HEK293 (cell line): ENCODE results near the gene SPHK1.

Source experiments
- CTCF ChIA-PET: fragments of 350-600 bp; formaldehyde crosslinking; extraction: SDS; loops from one replicate; lab custom pipeline; 2021; ENCODE audit warnings: antibody characterized with exemption; lab: Yijun Ruan, JAX
- POLR2A ChIA-PET: fragments of 300-600 bp; formaldehyde crosslinking; extraction: SDS; loops from one replicate; lab custom pipeline; 2020; ENCODE audit warnings: antibody characterized with exemption, inconsistent platforms; lab: Yijun Ruan, JAX
- H3K27ac ChIP-seq: fragments of 200-500 bp; sonication (Bioruptor generic); 2 replicates; pipeline ENCODE4 v1.5.1; 2014; ENCODE audit warnings: low read depth, low read length, control low read depth, inconsistent platforms; ENCODE audit errors: extremely low read depth
- H3K36me3 ChIP-seq, 2 experiments: fragments of 200-500 bp in 1 of 2; sonication (Bioruptor generic) in 1 of 2; 1 replicate in 1 of 2; 2 replicates in 1 of 2; pipeline ENCODE4 v1.5.1; 2014 to 2017; ENCODE audit warnings: inconsistent platforms in 2 of 2, low read length in 2 of 2; ENCODE audit not compliant: control insufficient read depth in 2 of 2, insufficient read depth in 1 of 2
- H3K4me1 ChIP-seq: fragments of 200-500 bp; sonication (Bioruptor generic); 2 replicates; pipeline ENCODE4 v1.5.1; 2014; ENCODE audit warnings: mild to moderate bottlenecking, low read length, inconsistent platforms; ENCODE audit not compliant: control insufficient read depth, insufficient read depth
- H3K4me3 ChIP-seq: 2 replicates; pipeline ENCODE4 v1.5.1; 2011; ENCODE audit warnings: low read depth, mild to moderate bottlenecking, control low read depth, low read length, moderate library complexity
- H3K9me3 ChIP-seq: fragments of 200-500 bp; sonication (Bioruptor generic); 2 replicates; pipeline ENCODE4 v1.5.1; 2014; ENCODE audit warnings: low read depth, low read length, inconsistent platforms; ENCODE audit not compliant: control insufficient read depth, insufficient read depth
- CTCF ChIP-seq: fragments of 450-650 bp; formaldehyde crosslinking; IDR thresholded peaks from 2 replicates; pipeline ENCODE4 v1.5.1; 2016; ENCODE audit warnings: missing biosample characterization, missing genetic modification characterization
- IKZF3 ChIP-seq: fragments of 450-650 bp; IDR thresholded peaks from 2 replicates; pipeline ENCODE4 v1.5.0; 2018; ENCODE audit warnings: missing biosample characterization, mild to moderate bottlenecking, missing genetic modification characterization, moderate library complexity
- PRDM2 ChIP-seq: fragments of 450-650 bp; formaldehyde crosslinking; IDR thresholded peaks from 2 replicates; pipeline ENCODE4 v1.5.1; 2016; ENCODE audit warnings: missing biosample characterization, missing genetic modification characterization, borderline replicate concordance
- SCRT1 ChIP-seq: fragments of 450-650 bp; formaldehyde crosslinking; IDR thresholded peaks from 2 replicates; pipeline ENCODE4 v1.5.1; 2016; ENCODE audit warnings: missing biosample characterization, missing genetic modification characterization, borderline replicate concordance
- SCRT2 ChIP-seq: fragments of 450-650 bp; formaldehyde crosslinking; IDR thresholded peaks from 2 replicates; pipeline ENCODE4 v1.5.1; 2016; ENCODE audit warnings: missing biosample characterization, missing genetic modification characterization
- SP7 ChIP-seq: fragments of 450-650 bp; formaldehyde crosslinking; IDR thresholded peaks from 2 replicates; pipeline ENCODE4 v1.5.1; 2016; ENCODE audit warnings: missing biosample characterization, missing genetic modification characterization
- TRIM28 ChIP-seq: IDR thresholded peaks from 2 replicates; pipeline ENCODE4 v1.6.1; 2011; ENCODE audit warnings: low read length, control low read depth, borderline replicate concordance
- ZBTB1 ChIP-seq: fragments of 450-650 bp; formaldehyde crosslinking; IDR thresholded peaks from 2 replicates; pipeline ENCODE4 v1.5.1; 2016; ENCODE audit warnings: missing biosample characterization, missing genetic modification characterization
- ZBTB17 ChIP-seq: fragments of 450-650 bp; formaldehyde crosslinking; IDR thresholded peaks from 2 replicates; pipeline ENCODE4 v1.5.1; 2016; ENCODE audit warnings: missing biosample characterization, missing genetic modification characterization
- ZBTB44 ChIP-seq: fragments of 450-650 bp; IDR thresholded peaks from 2 replicates; pipeline ENCODE4 v1.5.1; 2018; ENCODE audit warnings: missing biosample characterization, mild to moderate bottlenecking, missing genetic modification characterization
- ZBTB6 ChIP-seq: fragments of 450-650 bp; formaldehyde crosslinking; IDR thresholded peaks from 2 replicates; pipeline ENCODE4 v1.5.1; 2017; ENCODE audit warnings: missing biosample characterization, missing genetic modification characterization
- ZIC2 ChIP-seq: fragments of 450-650 bp; formaldehyde crosslinking; IDR thresholded peaks from 2 replicates; pipeline ENCODE4 v1.5.1; 2016; ENCODE audit warnings: missing biosample characterization, missing genetic modification characterization
- ZNF121 ChIP-seq: fragments of 450-650 bp; formaldehyde crosslinking; IDR thresholded peaks from 2 replicates; pipeline ENCODE4 v1.5.1; 2016; ENCODE audit warnings: missing biosample characterization, missing genetic modification characterization
- ZNF354C ChIP-seq: fragments of 450-650 bp; formaldehyde crosslinking; IDR thresholded peaks from 2 replicates; pipeline ENCODE4 v1.5.1; 2016; ENCODE audit warnings: missing biosample characterization, missing genetic modification characterization, low read depth, borderline replicate concordance
- ZNF391 ChIP-seq: fragments of 450-650 bp; formaldehyde crosslinking; IDR thresholded peaks from 2 replicates; pipeline ENCODE4 v1.5.1; 2016; ENCODE audit warnings: low read depth, missing biosample characterization, missing genetic modification characterization, borderline replicate concordance
- ZNF394 ChIP-seq: fragments of 450-650 bp; formaldehyde crosslinking; IDR thresholded peaks from 2 replicates; pipeline ENCODE4 v1.5.1; 2016; ENCODE audit warnings: missing biosample characterization, missing genetic modification characterization, mild to moderate bottlenecking, moderate library complexity, borderline replicate concordance
- ZNF398 ChIP-seq: fragments of 450-650 bp; formaldehyde crosslinking; IDR thresholded peaks from 2 replicates; pipeline ENCODE4 v1.5.1; 2017; ENCODE audit warnings: missing biosample characterization, missing genetic modification characterization
- ZNF426 ChIP-seq: fragments of 450-650 bp; formaldehyde crosslinking; IDR thresholded peaks from 2 replicates; pipeline ENCODE4 v1.5.1; 2017; ENCODE audit warnings: missing biosample characterization, missing genetic modification characterization, mild to moderate bottlenecking, inconsistent platforms, moderate library complexity
- ZNF521 ChIP-seq: fragments of 450-650 bp; formaldehyde crosslinking; IDR thresholded peaks from 2 replicates; pipeline ENCODE4 v1.5.1; 2017; ENCODE audit warnings: missing biosample characterization, mild to moderate bottlenecking, missing genetic modification characterization
- ZNF555 ChIP-seq: fragments of 450-650 bp; formaldehyde crosslinking; conservative IDR thresholded peaks from 2 replicates; pipeline ENCODE4 v1.5.1; 2017; ENCODE audit warnings: missing biosample characterization, mild to moderate bottlenecking, missing genetic modification characterization, inconsistent platforms
- ZNF571 ChIP-seq: fragments of 450-650 bp; formaldehyde crosslinking; IDR thresholded peaks from 2 replicates; pipeline ENCODE4 v1.5.0; 2017; ENCODE audit warnings: missing biosample characterization, missing genetic modification characterization
- ZNF600 ChIP-seq: fragments of 450-650 bp; formaldehyde crosslinking; IDR thresholded peaks from 2 replicates; pipeline ENCODE4 v1.5.1; 2016; ENCODE audit warnings: missing biosample characterization, missing genetic modification characterization

The SPHK1 gene

GRCh38 chr17:76414334-76415295, 30.2 kb downstream of the SPHK1 start:
- Histone ChIP-seq H3K36me3 (peaks cover 3 to 40% of the 10 kb centered on the region in 2 experiments), H3K27ac (peak overlapping the region; percentile 13; the same call in 1 of the 2 replicates), H3K4me3 (no peak overlapping the region), H3K9me3 (no peaks in the 10 kb centered on the region), H3K4me1 (peaks cover 25% of the 10 kb centered on the region)
- CTCF ChIA-PET: interaction anchor here (0.5 to 8.5 kb wide), 13 partner anchors 11 to 300 kb away, joined by 3 to 90 read pairs (median 3); no protein-coding TSS in a partner anchor
- POLR2A ChIA-PET: interaction anchor here (0.6 to 1.4 kb wide), 6 partner anchors 30 to 168 kb away, joined by 3 to 5 read pairs (median 3); partner anchors contain the start of genes PRPSAP1 and SPHK1
- TF ChIP-seq SP7 (0 out of 2 replicates have a peak, but pooled peaks have one; percentile 22), ZBTB1 (tag by site-specific recombination) (no peak), ZNF391 (tag by site-specific recombination) (no peak), ZNF555 (no peak), SCRT1 (tag by site-specific recombination) (peak; percentile 48; the same call in 1 of the 2 replicates), ZIC2 (peak; percentile 74), SCRT2 (tag by site-specific recombination) (peak; percentile 44; the same call in 1 of the 2 replicates), ZNF354C (no peak), IKZF3 (tag by site-specific recombination) (no peak), ZNF571 (no peak), CTCF (tag by site-specific recombination) (no peak), ZNF394 (tag by site-specific recombination) (no peak), ZNF121 (peak; percentile 49; the same call in 1 of the 2 replicates), ZBTB44 (tag by site-specific recombination) (0 out of 2 replicates have a peak, but pooled peaks have one; percentile 26), PRDM2 (tag by site-specific recombination) (no peak), TRIM28 (peak; percentile 52; the same call in 1 of the 2 replicates), ZBTB17 (tag by site-specific recombination) (peak; percentile 71), ZNF398 (tag by site-specific recombination) (peak; percentile 37), ZBTB6 (tag by site-specific recombination) (no peak), ZNF521 (tag by site-specific recombination) (no peak), ZNF600 (tag by site-specific recombination) (peak; percentile 69), ZNF426 (tag by site-specific recombination) (no peak)
